GM12873 (cell line): ENCODE measurements around the gene ADISSP.
A peak's percentile ranks its signal among the peaks of the same experiment; 100 is the strongest.

Experiments
- TF ChIP-seq, protein P1 (sequence below): IDR thresholded peaks from 2 replicates; pipeline ENCODE4 v1.5.1; 2012; ENCODE audit warnings: low read depth, mild to moderate bottlenecking, moderate library complexity, low read length, control low read depth; ENCODE audit not compliant: insufficient read depth; ENCODE audit errors: missing control alignments

Gene ADISSP

DNA sequence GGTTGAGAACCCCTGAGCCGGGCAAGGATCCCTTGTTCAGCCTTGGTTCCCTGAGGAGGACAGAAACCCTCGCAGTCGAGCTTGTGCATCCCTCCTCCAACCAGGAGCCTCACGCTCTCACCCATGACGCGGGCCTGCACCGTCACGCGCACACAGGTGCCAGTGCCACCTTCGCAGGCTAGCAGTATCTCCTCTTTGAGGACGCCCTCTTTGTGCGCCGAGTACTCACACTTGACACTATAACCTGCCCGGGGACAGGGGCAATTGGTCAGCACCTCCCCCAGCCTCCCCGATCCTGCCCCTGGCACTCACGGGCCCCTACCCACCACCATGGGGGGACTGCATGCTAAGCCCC, 13.3 kb downstream of the ADISSP start:
- TF ChIP-seq, protein P1, sequence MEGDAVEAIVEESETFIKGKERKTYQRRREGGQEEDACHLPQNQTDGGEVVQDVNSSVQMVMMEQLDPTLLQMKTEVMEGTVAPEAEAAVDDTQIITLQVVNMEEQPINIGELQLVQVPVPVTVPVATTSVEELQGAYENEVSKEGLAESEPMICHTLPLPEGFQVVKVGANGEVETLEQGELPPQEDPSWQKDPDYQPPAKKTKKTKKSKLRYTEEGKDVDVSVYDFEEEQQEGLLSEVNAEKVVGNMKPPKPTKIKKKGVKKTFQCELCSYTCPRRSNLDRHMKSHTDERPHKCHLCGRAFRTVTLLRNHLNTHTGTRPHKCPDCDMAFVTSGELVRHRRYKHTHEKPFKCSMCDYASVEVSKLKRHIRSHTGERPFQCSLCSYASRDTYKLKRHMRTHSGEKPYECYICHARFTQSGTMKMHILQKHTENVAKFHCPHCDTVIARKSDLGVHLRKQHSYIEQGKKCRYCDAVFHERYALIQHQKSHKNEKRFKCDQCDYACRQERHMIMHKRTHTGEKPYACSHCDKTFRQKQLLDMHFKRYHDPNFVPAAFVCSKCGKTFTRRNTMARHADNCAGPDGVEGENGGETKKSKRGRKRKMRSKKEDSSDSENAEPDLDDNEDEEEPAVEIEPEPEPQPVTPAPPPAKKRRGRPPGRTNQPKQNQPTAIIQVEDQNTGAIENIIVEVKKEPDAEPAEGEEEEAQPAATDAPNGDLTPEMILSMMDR = no peak

DNA sequence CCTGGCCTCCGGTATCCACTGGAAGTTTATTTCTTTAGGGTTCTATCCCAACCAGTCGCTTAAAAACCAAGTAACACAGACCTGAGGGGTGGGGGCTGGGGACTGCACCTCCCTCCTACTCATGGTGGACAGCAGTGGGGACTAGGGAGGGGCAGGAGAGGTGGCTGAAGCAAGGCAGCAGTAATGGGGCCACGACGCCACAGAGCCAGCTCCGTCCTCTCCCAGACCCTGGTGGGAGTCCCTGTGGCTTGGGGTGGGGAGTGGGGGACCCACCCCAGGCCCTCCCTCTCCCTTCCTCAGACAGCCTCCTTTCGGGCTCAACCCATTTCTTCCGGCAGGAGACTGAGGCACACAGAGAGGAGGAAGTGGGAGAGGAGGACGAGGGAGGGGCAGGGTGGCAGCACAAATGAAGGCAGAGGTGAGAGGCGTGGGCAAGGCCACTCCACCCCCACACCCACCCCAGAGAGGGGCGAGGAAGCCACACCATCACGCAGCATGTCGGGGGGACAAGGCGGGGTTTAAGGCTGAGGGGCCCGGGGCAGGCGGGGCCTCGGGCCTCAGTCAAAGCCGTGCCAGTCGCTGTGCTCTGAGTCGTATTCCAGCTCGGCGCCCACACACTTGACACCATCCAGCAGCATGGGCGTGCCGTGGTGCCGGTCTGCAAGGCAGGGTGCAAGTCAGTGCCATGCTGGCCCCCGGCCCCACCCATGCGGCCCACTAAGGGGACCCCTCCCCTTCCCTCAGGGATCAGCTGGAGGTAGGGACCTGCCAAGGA, 13.9 kb downstream of the ADISSP start:
- TF ChIP-seq, protein P1 = no peak

DNA sequence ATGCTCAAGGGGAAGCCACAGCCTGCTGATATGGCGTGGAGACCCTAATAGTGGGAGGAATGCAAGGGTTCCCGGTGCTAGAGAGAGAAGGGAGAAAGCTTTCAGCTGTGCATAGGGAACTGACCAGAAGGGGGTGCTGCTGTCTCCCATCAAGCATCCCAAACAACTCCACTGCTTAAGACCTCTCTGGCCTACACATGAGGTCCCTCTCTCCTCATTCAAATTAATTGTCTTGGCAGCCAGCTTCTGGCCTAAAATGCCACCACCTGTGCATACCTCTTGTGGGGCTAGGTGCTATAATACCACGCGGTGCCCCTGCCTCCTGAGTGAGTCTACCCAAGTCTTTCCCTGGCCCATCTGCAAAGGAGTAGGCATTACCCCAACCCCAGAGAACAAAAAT, 14.5 kb downstream of the ADISSP start:
- TF ChIP-seq, protein P1 = peak; percentile 98

DNA sequence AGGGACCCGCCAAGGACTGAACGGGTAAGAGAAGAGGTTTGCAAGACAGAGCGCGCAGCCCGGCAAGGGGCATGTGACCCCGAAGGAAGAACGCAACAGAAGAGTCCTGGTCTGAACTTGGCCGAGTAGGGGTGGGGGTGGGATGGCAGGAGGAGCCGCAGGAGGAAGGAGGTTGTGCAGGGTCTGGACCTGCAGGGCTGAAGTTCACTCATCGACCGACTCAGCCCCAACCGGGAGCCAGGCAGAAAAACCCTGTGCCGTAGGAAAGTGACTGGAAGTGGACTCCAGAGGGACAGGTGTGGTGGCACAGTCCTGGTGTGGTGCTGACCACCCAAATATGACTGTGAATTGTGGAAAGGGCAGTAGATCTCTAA, 15.2 kb downstream of the ADISSP start:
- TF ChIP-seq, protein P1 = no peak

DNA sequence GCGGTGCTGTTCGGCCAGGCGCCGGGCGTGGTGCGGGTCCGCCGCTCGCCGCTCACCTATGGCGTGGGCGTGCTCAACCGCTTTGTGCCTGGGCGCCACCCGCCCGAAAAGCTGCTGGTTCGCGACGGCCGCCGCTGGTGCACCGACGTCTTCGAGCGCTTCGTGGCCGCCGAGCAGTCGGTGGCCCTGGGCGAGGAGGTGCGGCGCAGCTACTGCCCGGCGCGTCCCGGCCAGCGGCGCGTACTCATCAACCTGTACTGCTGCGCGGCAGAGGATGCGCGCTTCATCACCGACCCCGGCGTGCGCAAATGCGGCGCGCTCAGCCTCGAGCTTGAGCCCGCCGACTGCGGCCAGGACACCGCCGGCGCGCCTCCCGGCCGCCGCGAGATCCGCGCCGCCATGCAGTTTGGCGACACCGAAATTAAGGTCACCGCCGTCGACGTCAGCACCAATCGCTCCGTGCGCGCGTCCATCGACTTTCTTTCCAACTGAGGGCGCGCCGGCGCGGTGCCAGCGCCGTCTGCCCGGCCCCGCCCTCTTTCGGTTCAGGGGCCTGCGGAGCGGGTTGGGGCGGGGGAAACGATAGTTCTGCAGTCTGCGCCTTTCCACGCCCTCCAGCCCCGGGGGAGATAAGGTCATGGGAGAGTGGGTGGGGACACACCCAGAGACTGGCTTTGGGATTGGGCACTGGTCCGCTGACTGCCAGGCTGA, 15.7 kb downstream of the ADISSP start:
- TF ChIP-seq, protein P1 = no peak

DNA sequence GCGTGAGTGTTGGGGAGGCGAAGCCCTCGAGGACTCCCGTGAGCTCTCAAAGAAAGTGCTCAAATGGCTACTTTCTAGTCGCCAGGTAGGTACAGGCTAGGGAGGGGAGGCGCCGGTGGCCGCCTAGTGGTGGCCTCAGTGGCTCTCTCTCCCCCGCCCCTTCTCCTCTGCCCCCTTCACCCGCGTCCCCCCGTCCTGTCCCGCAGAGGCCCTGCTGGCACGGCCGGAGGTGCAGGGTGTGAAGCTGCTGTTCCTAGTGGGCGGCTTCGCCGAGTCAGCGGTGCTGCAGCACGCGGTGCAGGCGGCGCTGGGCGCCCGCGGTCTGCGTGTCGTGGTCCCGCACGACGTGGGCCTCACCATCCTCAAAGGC, 16.3 kb downstream of the ADISSP start:
- TF ChIP-seq, protein P1 = no peak

DNA sequence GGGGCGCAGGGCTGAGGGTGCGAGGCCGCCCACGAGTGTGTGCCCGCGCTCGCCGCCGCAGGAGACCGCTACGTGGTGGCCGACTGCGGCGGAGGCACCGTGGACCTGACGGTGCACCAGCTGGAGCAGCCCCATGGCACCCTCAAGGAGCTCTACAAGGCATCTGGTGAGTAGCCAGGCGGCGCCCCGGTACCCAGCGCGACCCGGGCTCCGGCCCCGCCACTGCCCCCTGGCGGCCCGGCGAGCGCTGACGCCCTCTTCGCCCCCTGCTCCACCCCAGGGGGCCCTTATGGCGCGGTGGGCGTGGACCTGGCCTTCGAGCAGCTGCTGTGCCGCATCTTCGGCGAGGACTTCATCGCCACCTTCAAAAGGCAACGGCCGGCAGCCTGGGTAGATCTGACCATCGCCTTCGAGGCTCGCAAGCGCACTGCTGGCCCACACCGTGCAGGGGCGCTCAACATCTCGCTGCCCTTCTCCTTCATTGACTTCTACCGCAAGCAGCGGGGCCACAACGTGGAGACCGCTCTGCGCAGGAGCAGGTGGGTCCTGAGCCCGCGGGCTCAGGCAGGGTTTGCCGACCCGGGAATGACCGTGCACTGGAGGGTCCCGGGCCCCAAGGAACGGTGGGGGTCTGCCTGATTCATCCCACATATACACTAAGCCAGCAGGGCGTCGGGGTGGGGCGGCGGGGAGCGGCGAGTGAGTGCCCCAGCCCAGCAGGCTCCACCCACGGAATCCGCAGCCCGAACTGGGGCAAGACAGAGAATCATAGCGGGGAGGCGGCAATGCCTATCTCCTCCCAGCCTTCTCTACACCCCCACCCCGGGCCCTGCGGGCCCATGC, 17.6 kb downstream of the ADISSP start:
- TF ChIP-seq, protein P1 = peak; percentile 67
